Measurements from ENCODE around the gene CPNE5. TPM values are rescaled to one million over a fixed set of nuclear protein-coding genes. Genes with fewer than 3 reads are reported as not detected.

CPNE5 gene
- total and polyA plus RNA-seq, 9 donors, result 1.4 to 22.1 (median 6.2) TPM

DNA sequence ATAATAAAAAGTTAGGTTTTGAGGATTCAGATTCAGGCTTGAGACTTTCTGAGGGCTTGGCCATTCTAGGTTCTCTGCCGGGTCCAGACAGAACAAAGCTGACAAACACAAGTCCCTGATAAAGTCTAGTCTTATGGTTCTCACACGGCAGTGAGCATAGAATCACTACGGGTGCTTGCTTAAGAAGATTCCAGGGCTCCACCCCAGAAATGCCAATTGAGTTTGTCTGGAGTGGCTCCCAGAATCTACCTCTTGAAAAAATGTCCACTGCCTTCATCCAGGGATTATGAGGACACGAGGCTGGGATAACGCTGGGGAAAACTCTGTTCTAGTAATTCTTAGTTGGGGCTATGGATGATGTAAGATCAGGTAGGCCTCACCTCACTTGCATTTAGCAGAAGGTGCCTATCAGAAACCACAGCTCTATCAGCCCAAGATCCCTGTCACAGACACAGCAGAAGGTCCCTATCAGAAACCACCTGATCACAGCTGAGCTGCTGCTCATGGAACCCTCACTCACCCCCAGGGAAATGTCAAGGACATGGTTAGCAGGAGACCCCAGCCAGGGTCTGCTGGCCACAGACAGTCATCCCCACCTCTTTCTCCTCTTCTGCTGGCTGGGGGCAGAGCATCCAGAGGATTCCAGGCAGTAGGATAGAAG, 89.3 kb downstream of the CPNE5 start:
- Histone ChIP-seq H3K36me3 (no peaks in the 10 kb centered on the region), H3K9me3 (no peaks in the 10 kb centered on the region), H3K4me1 (ENCODE audit: insufficient read depth) (no peaks in the 10 kb centered on the region), H3K4me3 (no peak overlapping the region), H3K27me3 (no peaks in the 10 kb centered on the region), H3K27ac (no peak overlapping the region)
- TF ChIP-seq, protein P1, sequence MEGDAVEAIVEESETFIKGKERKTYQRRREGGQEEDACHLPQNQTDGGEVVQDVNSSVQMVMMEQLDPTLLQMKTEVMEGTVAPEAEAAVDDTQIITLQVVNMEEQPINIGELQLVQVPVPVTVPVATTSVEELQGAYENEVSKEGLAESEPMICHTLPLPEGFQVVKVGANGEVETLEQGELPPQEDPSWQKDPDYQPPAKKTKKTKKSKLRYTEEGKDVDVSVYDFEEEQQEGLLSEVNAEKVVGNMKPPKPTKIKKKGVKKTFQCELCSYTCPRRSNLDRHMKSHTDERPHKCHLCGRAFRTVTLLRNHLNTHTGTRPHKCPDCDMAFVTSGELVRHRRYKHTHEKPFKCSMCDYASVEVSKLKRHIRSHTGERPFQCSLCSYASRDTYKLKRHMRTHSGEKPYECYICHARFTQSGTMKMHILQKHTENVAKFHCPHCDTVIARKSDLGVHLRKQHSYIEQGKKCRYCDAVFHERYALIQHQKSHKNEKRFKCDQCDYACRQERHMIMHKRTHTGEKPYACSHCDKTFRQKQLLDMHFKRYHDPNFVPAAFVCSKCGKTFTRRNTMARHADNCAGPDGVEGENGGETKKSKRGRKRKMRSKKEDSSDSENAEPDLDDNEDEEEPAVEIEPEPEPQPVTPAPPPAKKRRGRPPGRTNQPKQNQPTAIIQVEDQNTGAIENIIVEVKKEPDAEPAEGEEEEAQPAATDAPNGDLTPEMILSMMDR (IDR thresholded peaks at IDR 0.05), result no peak
- TF ChIP-seq EP300 (IDR thresholded peaks at IDR 0.05), result no peak
- TF ChIP-seq POLR2A (IDR thresholded peaks at IDR 0.05), result no peak
- 88 to 95% (median 93%) methylated on average over 5 of the region's 5 CpGs for WGBS, 3 donors
- intact Hi-C loops (cut with DNase I), result loop anchor here in 3 of 4 donors (10.0 kb wide), 4 partner anchors 65 to 325 kb away; no protein-coding TSS in a partner anchor
- DNase-seq, result no peak

DNA sequence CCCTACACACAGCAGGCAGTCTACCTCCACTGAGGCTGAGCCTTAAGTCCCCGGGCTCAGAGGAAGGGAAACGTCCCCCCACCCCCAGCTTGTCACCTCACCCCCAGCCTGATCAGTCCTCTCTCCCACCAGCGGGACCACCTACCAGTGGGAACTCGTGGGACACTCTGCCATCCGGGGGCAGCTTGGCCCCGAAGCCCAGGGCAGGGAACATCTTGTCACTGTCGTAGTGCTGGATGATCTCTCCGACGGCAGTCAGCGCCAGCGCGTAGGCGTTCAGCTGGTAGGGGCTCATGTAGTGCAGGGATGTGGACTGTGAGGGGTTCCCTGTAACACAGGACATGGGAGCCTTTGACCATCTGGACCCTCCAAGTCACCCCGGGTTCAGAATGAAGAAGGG, 93.0 kb downstream of the CPNE5 start:
- Histone ChIP-seq H3K4me1 (ENCODE audit: insufficient read depth) (no peaks in the 10 kb centered on the region), H3K27ac (no peak overlapping the region), H3K9me3 (no peaks in the 10 kb centered on the region), H3K27me3 (no peaks in the 10 kb centered on the region), H3K4me3 (no peak overlapping the region), H3K36me3 (no peaks in the 10 kb centered on the region)
- 78 to 85% (median 81%) methylated on average over 13 to 14 of the region's 14 CpGs for WGBS, 3 donors
- DNase-seq, result no peak
- no peak for TF ChIP-seq EP300 (IDR thresholded peaks at IDR 0.05)
- TF ChIP-seq POLR2A (IDR thresholded peaks at IDR 0.05), result no peak
- TF ChIP-seq, protein P1 (IDR thresholded peaks at IDR 0.05), result no peak
- intact Hi-C loops (cut with DNase I), result loop anchor here in 1 of 4 donors (10.0 kb wide), 1 partner anchor 131 kb away; no protein-coding TSS in a partner anchor

DNA sequence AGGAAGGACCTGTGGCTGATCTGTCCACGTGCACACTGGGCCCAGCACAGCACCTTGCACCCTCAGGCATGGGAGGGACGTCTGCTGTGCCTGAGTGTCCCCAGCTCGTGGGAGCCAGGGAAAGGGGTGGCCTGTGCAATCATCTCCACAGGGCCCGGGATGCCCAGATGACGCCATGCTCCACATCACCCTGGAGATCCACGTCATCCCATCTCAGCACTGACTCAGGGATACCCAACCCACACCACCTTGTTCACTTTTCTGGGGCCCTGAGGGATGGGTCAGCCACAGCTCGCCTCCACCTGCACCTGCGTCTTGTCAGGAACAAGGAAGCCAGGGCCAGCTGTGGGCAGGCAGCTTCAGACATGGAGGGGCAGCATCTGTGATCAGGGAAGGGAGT, 93.4 kb downstream of the CPNE5 start:
- H3K9me3 ChIP-seq, result no peaks in the 10 kb centered on the region
- no peaks in the 10 kb centered on the region for H3K27me3 ChIP-seq
- no peaks in the 10 kb centered on the region for H3K4me1 ChIP-seq (ENCODE audit: insufficient read depth)
- intact Hi-C loops (cut with DNase I), result loop anchor here in 1 of 4 donors (10.0 kb wide), 1 partner anchor 131 kb away; no protein-coding TSS in a partner anchor
- WGBS, 3 donors, result 84 to 94% (median 84%) methylated on average over 4 to 8 of the region's 8 CpGs
- TF ChIP-seq EP300 (IDR thresholded peaks at IDR 0.05), result no peak
- TF ChIP-seq, protein P1 (IDR thresholded peaks at IDR 0.05), result no peak
- TF ChIP-seq POLR2A (IDR thresholded peaks at IDR 0.05), result no peak
- no peak overlapping the region for H3K27ac ChIP-seq
- no peak overlapping the region for H3K4me3 ChIP-seq
- no peaks in the 10 kb centered on the region for H3K36me3 ChIP-seq
- DNase-seq, result no peak

DNA sequence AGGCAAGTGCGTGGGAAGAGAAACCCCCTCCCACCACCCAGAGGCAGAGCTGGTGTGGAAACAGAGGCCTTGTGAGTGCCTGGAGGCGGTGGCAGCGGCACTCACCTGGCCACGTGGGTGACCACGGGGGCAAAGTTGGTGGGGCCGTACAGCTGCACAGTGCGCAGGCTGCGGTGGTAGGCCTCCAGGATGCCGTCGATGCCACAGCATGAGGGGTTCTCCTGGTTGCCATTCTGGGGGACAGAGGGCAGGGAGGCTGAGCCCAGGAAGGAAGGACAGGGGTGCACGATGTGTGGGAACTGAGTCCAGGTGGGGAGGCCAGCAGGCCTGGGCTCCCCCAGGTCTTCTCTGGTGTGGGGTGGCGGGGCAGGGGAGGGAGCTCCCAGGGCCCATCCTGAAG, 94.0 kb downstream of the CPNE5 start:
- Histone ChIP-seq H3K4me1 (ENCODE audit: insufficient read depth) (no peaks in the 10 kb centered on the region), H3K36me3 (no peaks in the 10 kb centered on the region), H3K27ac (no peak overlapping the region), H3K9me3 (no peaks in the 10 kb centered on the region), H3K4me3 (no peak overlapping the region), H3K27me3 (no peaks in the 10 kb centered on the region)
- intact Hi-C loops (cut with DNase I), result loop anchor here in 1 of 4 donors (10.0 kb wide), 1 partner anchor 130 kb away; no protein-coding TSS in a partner anchor
- WGBS, 3 donors, result 93 to 95% (median 93%) methylated on average over 12 of the region's 12 CpGs
- TF ChIP-seq POLR2A (IDR thresholded peaks at IDR 0.05), result no peak
- TF ChIP-seq, protein P1 (IDR thresholded peaks at IDR 0.05), result no peak
- no peak for TF ChIP-seq EP300 (IDR thresholded peaks at IDR 0.05)
- DNase-seq, result no peak

Measured in ovary (tissue), 9 donors.